ENCODE measurements around the gene CDCA7L. TPM values are rescaled to one million over a fixed set of nuclear protein-coding genes. Genes with fewer than 3 reads are reported as not detected.
A peak's percentile ranks its signal among the peaks of the same experiment; 100 is the strongest.

CDCA7L gene
- total and polyA plus RNA-seq, 7 experiments from 2014 or later: 24.3 to 70.4 (median 46.7) TPM

- H3K27me3 Mint-ChIP-seq: peaks cover 0 to 9% (median 0%) of the 10 kb centered on the region in 5 donors
- peaks cover 1 to 15% (median 4%) of the 10 kb centered on the region in 7 donors for H3K4me1 Mint-ChIP-seq
- no peaks in the 10 kb centered on the region for H3K36me3 Mint-ChIP-seq
- Histone ChIP-seq H3K27me3 (ENCODE audit: control insufficient read depth in 2 of 2, insufficient read depth in 2 of 2, low read length in 2 of 2) (no peaks in the 10 kb centered on the region), H3K9me3 (ENCODE audit: control insufficient read depth in 2 of 3, low read length in 3 of 3) (no peaks in the 10 kb centered on the region), H3K4me3 (ENCODE audit: low read length) (no peak overlapping the region), H3K36me3 (ENCODE audit: control insufficient read depth in 2 of 3, insufficient read depth in 3 of 3, low read length in 3 of 3) (no peaks in the 10 kb centered on the region), H3K27ac (ENCODE audit: low read depth, low read length) (no peak overlapping the region), H3K4me1 (ENCODE audit: control insufficient read depth in 2 of 2, insufficient read depth in 2 of 2, low read length in 2 of 2) (peaks cover 0 to 6% of the 10 kb centered on the region in 2 donors)
- ATAC-seq: no peak
- intact Hi-C loops (cut with micrococcal nuclease): no loop called here
- POLR2A ChIA-PET: no interaction called here
- no peak overlapping the region for H3K27ac Mint-ChIP-seq
- H3K9me3 Mint-ChIP-seq: peaks cover 0 to 3% (median 0%) of the 10 kb centered on the region in 11 donors
- no peak for DNase-seq
- no peak overlapping the region for H3K4me3 Mint-ChIP-seq
- CTCF ChIA-PET: no interaction called here
Observed at GRCh38 chr7:21962677-21963076, 17.0 kb upstream of the CDCA7L start.

DNA sequence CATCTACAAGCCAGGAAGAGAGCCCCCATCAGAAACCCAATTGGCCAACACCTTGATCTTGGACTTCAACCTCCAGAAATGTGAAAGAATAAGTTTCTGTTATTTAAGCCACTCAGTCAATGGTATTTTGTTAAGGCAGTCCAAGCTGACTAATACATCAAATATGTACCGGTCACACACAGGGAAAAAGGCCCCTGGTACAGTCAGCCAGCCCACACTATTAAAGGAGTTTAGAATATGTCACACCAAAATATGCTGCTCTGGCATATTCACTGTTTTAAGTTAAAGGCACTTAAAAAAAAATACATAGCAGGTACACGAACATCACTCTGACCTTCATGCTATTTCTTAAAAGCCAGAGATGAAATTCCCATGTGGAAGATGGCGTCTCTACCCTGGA is 15.2 kb upstream of the CDCA7L start:
- Mint-ChIP-seq H3K36me3 (no peaks in the 10 kb centered on the region), H3K27ac (no peak overlapping the region), H3K9me3 (peaks cover 0 to 3% (median 0%) of the 10 kb centered on the region in 11 donors), H3K27me3 (peaks cover 0 to 9% (median 0%) of the 10 kb centered on the region in 5 donors), H3K4me1 (peaks cover 0 to 4% (median 0%) of the 10 kb centered on the region in 7 donors), H3K4me3 (no peak overlapping the region)
- Histone ChIP-seq H3K9me3 (ENCODE audit: control insufficient read depth in 2 of 3, low read length in 3 of 3) (no peaks in the 10 kb centered on the region), H3K27me3 (ENCODE audit: control insufficient read depth in 2 of 2, insufficient read depth in 2 of 2, low read length in 2 of 2) (no peaks in the 10 kb centered on the region), H3K36me3 (ENCODE audit: control insufficient read depth in 2 of 3, insufficient read depth in 3 of 3, low read length in 3 of 3) (no peaks in the 10 kb centered on the region), H3K27ac (ENCODE audit: low read depth, low read length) (no peak overlapping the region), H3K4me1 (ENCODE audit: control insufficient read depth in 2 of 2, insufficient read depth in 2 of 2, low read length in 2 of 2) (no peaks in the 10 kb centered on the region), H3K4me3 (ENCODE audit: low read length) (no peak overlapping the region)
- ChIA-PET POLR2A (no interaction called here), CTCF (no interaction called here)
- no peak for ATAC-seq
- intact Hi-C loops (cut with micrococcal nuclease): no loop called here
- DNase-seq: no peak

GRCh38 chr7:21959387-21959776 is 13.7 kb upstream of the CDCA7L start:
- POLR2A ChIA-PET: interaction anchor here (0.9 kb wide), 1 partner anchor 10 kb away, joined by 3 read pairs; no protein-coding TSS in a partner anchor
- no peaks in the 10 kb centered on the region for H3K36me3 Mint-ChIP-seq
- H3K27me3 Mint-ChIP-seq: peaks cover 0 to 6% (median 0%) of the 10 kb centered on the region in 5 donors
- no peak overlapping the region for H3K27ac Mint-ChIP-seq
- H3K9me3 Mint-ChIP-seq: peaks cover 0 to 3% (median 0%) of the 10 kb centered on the region in 11 donors
- Histone ChIP-seq H3K4me1 (ENCODE audit: control insufficient read depth in 2 of 2, insufficient read depth in 2 of 2, low read length in 2 of 2) (no peaks in the 10 kb centered on the region), H3K36me3 (ENCODE audit: control insufficient read depth in 2 of 3, insufficient read depth in 3 of 3, low read length in 3 of 3) (no peaks in the 10 kb centered on the region), H3K27ac (ENCODE audit: low read depth, low read length) (no peak overlapping the region), H3K4me3 (ENCODE audit: low read length) (no peak overlapping the region), H3K27me3 (ENCODE audit: control insufficient read depth in 2 of 2, insufficient read depth in 2 of 2, low read length in 2 of 2) (no peaks in the 10 kb centered on the region), H3K9me3 (ENCODE audit: control insufficient read depth in 2 of 3, low read length in 3 of 3) (no peaks in the 10 kb centered on the region)
- CTCF ChIA-PET: interaction anchor here (0.7 kb wide), 1 partner anchor 442 kb away, joined by 3 read pairs; no protein-coding TSS in a partner anchor
- DNase-seq (no peak), ATAC-seq (no peak)
- intact Hi-C loops (cut with micrococcal nuclease): no loop called here
- H3K4me3 Mint-ChIP-seq: no peak overlapping the region
- no peaks in the 10 kb centered on the region for H3K4me1 Mint-ChIP-seq

- DNase-seq: no peak
- ChIA-PET CTCF (no interaction called here), POLR2A (no interaction called here)
- Histone ChIP-seq H3K27me3 (ENCODE audit: control insufficient read depth in 2 of 2, insufficient read depth in 2 of 2, low read length in 2 of 2) (no peaks in the 10 kb centered on the region), H3K27ac (ENCODE audit: low read depth, low read length) (no peak overlapping the region), H3K4me1 (ENCODE audit: control insufficient read depth in 2 of 2, insufficient read depth in 2 of 2, low read length in 2 of 2) (no peaks in the 10 kb centered on the region), H3K4me3 (ENCODE audit: low read length) (no peak overlapping the region), H3K9me3 (ENCODE audit: control insufficient read depth in 2 of 3, low read length in 3 of 3) (no peaks in the 10 kb centered on the region), H3K36me3 (ENCODE audit: control insufficient read depth in 2 of 3, insufficient read depth in 3 of 3, low read length in 3 of 3) (no peaks in the 10 kb centered on the region)
- no peaks in the 10 kb centered on the region for H3K9me3 Mint-ChIP-seq
- H3K4me1 Mint-ChIP-seq: peaks cover 1 to 11% (median 4%) of the 10 kb centered on the region in 7 donors
- H3K27ac Mint-ChIP-seq: no peak overlapping the region
- H3K4me3 Mint-ChIP-seq: no peak overlapping the region
- intact Hi-C loops (cut with micrococcal nuclease): no loop called here
- ATAC-seq: no peak
- H3K27me3 Mint-ChIP-seq: peaks cover 0 to 17% (median 0%) of the 10 kb centered on the region in 5 donors
- no peaks in the 10 kb centered on the region for H3K36me3 Mint-ChIP-seq
Observed at GRCh38 chr7:21953781-21954180, 8.1 kb upstream of the CDCA7L start.

GRCh38 chr7:21948887-21949540 is 3.3 kb upstream of the CDCA7L start:
- POLR2A ChIA-PET: interaction anchor here (0.6 to 1.4 kb wide), 3 partner anchors 11 to 521 kb away, joined by 3 read pairs; partner anchors contain the start of gene SP4
- ATAC-seq (no peak), DNase-seq (no peak)
- H3K9me3 ChIP-seq (ENCODE audit: control insufficient read depth in 2 of 3, low read length in 3 of 3): no peaks in the 10 kb centered on the region
- no peaks in the 10 kb centered on the region for H3K9me3 Mint-ChIP-seq
- peak overlapping the region in 3 of 10 donors; percentile 3 to 11 (median 7) for H3K4me3 Mint-ChIP-seq
- H3K4me1 ChIP-seq (ENCODE audit: control insufficient read depth in 2 of 2, insufficient read depth in 2 of 2, low read length in 2 of 2): peaks cover 0 to 14% of the 10 kb centered on the region in 2 donors
- H3K27ac ChIP-seq (ENCODE audit: low read depth, low read length): no peak overlapping the region
- no peak overlapping the region for H3K4me3 ChIP-seq (ENCODE audit: low read length)
- CTCF ChIA-PET: interaction anchor here (0.6 kb wide), 2 partner anchors 11 to 821 kb away, joined by 3 to 4 read pairs; no protein-coding TSS in a partner anchor
- intact Hi-C loops (cut with micrococcal nuclease): loop anchor here (5.0 to 10.0 kb wide), 2 partner anchors 1066 to 1158 kb away; partner anchors contain the start of genes HYCC1 (in 1 of the 2) and KLHL7 (in 1 of the 2)
- peaks cover 0 to 26% (median 0%) of the 10 kb centered on the region in 5 donors for H3K27me3 Mint-ChIP-seq
- H3K27ac Mint-ChIP-seq: peak overlapping the region in 7 of 9 donors; percentile 5 to 76 (median 45)
- peaks cover 0 to 3% (median 0%) of the 10 kb centered on the region in 3 experiments for H3K36me3 ChIP-seq (ENCODE audit: control insufficient read depth in 2 of 3, insufficient read depth in 3 of 3, low read length in 3 of 3)
- peaks cover 12 to 47% (median 35%) of the 10 kb centered on the region in 7 donors for H3K4me1 Mint-ChIP-seq
- H3K27me3 ChIP-seq (ENCODE audit: control insufficient read depth in 2 of 2, insufficient read depth in 2 of 2, low read length in 2 of 2): no peaks in the 10 kb centered on the region
- peaks cover 0 to 3% (median 0%) of the 10 kb centered on the region in 5 donors for H3K36me3 Mint-ChIP-seq

DNA sequence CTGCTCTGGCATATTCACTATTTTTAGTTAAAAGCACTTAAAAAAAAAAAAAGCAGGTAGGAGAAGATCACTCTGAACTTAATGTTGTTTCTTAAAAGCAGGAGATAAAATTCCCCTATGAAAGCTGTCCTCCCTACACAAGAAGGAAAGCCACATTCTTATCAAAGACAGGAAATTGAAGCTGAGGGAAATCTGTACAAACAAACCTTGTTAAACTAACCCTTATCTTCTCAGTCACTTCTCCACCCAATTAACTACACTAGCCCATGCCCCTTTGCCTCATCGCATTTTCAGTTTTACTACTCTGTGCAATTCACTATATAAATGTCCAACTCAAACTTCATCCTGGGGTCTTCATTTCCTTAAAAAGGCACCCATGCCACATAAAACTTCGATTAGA is 2.7 kb upstream of the CDCA7L start:
- Mint-ChIP-seq H3K9me3 (no peaks in the 10 kb centered on the region), H3K27ac (peak overlapping the region in 7 of 9 donors; percentile 5 to 76 (median 43)), H3K36me3 (peaks cover 0 to 3% (median 0%) of the 10 kb centered on the region in 5 donors), H3K4me1 (peaks cover 12 to 52% (median 37%) of the 10 kb centered on the region in 7 donors), H3K4me3 (peak overlapping the region in 3 of 10 donors; percentile 3 to 37 (median 11)), H3K27me3 (peaks cover 0 to 24% (median 0%) of the 10 kb centered on the region in 5 donors)
- ATAC-seq (no peak), DNase-seq (no peak)
- Histone ChIP-seq H3K27ac (ENCODE audit: low read depth, low read length) (no peak overlapping the region), H3K9me3 (ENCODE audit: control insufficient read depth in 2 of 3, low read length in 3 of 3) (no peaks in the 10 kb centered on the region), H3K4me3 (ENCODE audit: low read length) (no peak overlapping the region), H3K27me3 (ENCODE audit: control insufficient read depth in 2 of 2, insufficient read depth in 2 of 2, low read length in 2 of 2) (no peaks in the 10 kb centered on the region), H3K36me3 (ENCODE audit: control insufficient read depth in 2 of 3, insufficient read depth in 3 of 3, low read length in 3 of 3) (peaks cover 0 to 3% (median 0%) of the 10 kb centered on the region in 3 experiments), H3K4me1 (ENCODE audit: control insufficient read depth in 2 of 2, insufficient read depth in 2 of 2, low read length in 2 of 2) (peaks cover 0 to 21% of the 10 kb centered on the region in 2 donors)
- ChIA-PET CTCF (interaction anchor here (0.6 kb wide), 2 partner anchors 12 to 821 kb away, joined by 3 to 4 read pairs; no protein-coding TSS in a partner anchor), POLR2A (interaction anchor here (0.6 to 1.4 kb wide), 2 partner anchors 34 to 521 kb away, joined by 3 read pairs; partner anchors contain the start of gene SP4)
- intact Hi-C loops (cut with micrococcal nuclease): loop anchor here (5.0 to 10.0 kb wide), 2 partner anchors 1066 to 1159 kb away; partner anchors contain the start of genes HYCC1 (in 1 of the 2) and KLHL7 (in 1 of the 2)
